Measurements from ENCODE around the gene WDR86. TPM values are rescaled to one million over a fixed set of nuclear protein-coding genes. Genes with fewer than 3 reads are reported as not detected.

Gene WDR86
- total RNA-seq, 2 experiments from 2014 or later: 2.1 to 4.0 TPM

GRCh38 chr7:151428378-151429236 is 18.8 kb upstream of the WDR86 start:
- DNase-seq: no peak
- ATAC-seq (ENCODE audit: low read depth): no peak
- H3K36me3 Mint-ChIP-seq: no peaks in the 10 kb centered on the region
- H3K9me3 Mint-ChIP-seq: no peaks in the 10 kb centered on the region
- POLR2A ChIA-PET: interaction anchor here (1.0 kb wide), 1 partner anchor 60 kb away, joined by 3 read pairs; no protein-coding TSS in a partner anchor
- H3K4me1 Mint-ChIP-seq: peaks cover 39% of the 10 kb centered on the region
- H3K4me3 Mint-ChIP-seq: no peak overlapping the region
- H3K27ac Mint-ChIP-seq: peak overlapping the region; percentile 63
- H3K27me3 Mint-ChIP-seq: peaks cover 5% of the 10 kb centered on the region

DNA sequence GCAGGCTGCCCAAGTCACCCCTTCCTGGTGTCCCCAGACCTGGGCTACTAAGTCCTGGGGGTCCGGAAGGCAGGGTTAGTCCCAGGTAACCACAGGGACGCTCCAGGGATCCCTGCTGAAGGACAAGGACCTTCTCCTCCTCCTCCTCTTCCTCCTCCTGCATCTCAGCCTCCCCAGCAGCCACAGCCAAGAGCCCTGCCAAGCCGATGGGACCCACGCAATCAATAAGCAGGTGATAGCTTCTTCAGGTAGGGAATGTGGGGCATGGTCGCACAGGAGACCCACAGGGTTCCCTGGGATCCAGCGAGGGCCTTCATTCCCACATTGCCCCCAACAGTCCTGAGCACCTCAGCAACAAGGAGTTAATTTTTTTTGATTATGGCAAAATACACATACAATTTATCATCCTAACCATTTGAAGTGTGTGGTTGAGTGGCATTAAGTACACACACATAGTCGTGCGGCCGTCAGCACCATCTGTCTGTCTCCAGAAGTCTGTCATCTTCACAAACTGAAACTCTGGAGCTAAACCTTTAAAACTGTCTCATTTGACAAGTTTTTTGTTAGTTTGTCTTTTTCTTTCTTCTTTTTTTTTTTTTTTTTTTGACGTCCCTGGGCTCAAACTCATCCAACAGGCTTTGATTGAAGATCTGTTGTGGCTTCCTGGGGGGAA is 18.0 kb upstream of the WDR86 start:
- POLR2A ChIA-PET: no interaction called here
- Mint-ChIP-seq H3K4me3 (no peak overlapping the region), H3K27me3 (peaks cover 7% of the 10 kb centered on the region), H3K9me3 (no peaks in the 10 kb centered on the region), H3K4me1 (peaks cover 32% of the 10 kb centered on the region), H3K36me3 (no peaks in the 10 kb centered on the region), H3K27ac (peak overlapping the region; percentile 42)
- no peak for ATAC-seq (ENCODE audit: low read depth)
- DNase-seq: no peak

GRCh38 chr7:151426904-151427704 is 17.3 kb upstream of the WDR86 start:
- no peak overlapping the region for H3K27ac Mint-ChIP-seq
- H3K4me3 Mint-ChIP-seq: no peak overlapping the region

DNA sequence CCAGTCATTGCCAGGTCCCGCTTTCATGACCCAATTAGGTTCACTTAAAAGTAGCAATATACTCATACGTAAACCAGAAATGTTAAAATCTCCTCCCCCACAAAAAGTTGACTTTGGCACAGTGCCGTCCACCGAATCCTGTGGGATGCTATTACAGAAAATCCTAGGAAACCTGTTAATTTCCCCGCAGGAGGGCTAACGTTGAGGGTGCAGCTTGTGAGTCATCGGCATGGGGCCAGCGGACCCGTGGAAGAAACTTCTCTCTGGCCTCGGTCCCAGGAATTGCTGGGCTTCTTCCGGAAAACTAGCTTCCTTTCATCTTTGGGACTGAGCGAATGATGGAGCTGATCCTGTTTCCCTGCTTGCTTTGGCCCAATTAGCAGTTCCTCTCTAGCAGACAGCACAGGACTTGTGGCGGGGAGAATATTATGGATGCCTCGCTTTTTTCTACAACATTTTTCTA is 16.6 kb upstream of the WDR86 start:
- Mint-ChIP-seq H3K9me3 (peaks cover 7% of the 10 kb centered on the region), H3K36me3 (peaks cover 1% of the 10 kb centered on the region), H3K4me3 (no peak overlapping the region), H3K27me3 (peaks cover 7% of the 10 kb centered on the region), H3K27ac (no peak overlapping the region), H3K4me1 (peaks cover 28% of the 10 kb centered on the region)
- ATAC-seq (ENCODE audit: low read depth): no peak
- POLR2A ChIA-PET: no interaction called here
- DNase-seq: no peak

More at GRCh38 chr7:151426904-151427704, 17.3 kb upstream of the WDR86 start:
- POLR2A ChIA-PET: no interaction called here
- Mint-ChIP-seq H3K9me3 (peaks cover 4% of the 10 kb centered on the region), H3K27me3 (peaks cover 7% of the 10 kb centered on the region), H3K4me1 (peaks cover 28% of the 10 kb centered on the region), H3K36me3 (no peaks in the 10 kb centered on the region)
- DNase-seq (no peak), ATAC-seq (ENCODE audit: low read depth) (no peak)

DNA sequence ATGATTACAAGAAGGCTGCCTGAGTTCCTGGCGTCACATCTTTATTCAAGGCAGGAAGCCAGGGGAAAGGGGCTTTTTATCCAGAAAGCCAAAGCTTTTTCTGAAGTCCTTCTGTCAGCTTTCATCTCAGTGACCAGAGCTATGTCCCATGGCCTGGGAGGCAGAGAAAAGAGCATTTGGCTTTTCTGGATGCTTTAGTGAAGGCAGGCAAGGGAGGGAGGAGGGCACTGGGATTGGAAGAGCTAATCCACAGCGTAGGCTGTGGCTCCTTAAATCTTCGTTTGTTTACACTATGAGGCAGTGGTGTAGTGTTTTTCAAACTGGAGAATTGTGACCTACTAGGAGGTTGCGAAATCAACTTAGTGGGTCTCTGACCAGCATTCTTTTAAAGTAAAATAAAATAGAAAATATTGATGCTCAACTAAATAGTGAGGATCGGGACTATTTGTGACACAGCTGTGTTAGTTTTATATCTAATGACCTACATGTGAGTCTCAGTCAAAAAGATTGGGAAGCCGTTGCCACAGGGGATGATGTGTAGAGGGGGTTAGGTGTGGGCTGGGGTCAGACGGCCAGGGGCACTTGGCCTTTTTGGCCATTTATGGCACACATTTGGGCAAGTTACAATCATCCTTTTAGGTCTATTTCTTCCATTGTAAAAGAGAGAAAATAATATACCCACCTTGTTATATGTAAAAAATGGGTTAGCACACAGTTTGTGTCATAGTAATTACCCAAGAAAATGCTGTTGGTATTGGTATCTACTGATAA is 16.0 kb upstream of the WDR86 start:
- H3K36me3 Mint-ChIP-seq: peaks cover 1% of the 10 kb centered on the region
- no peak for ATAC-seq (ENCODE audit: low read depth)
- no peak overlapping the region for H3K4me3 Mint-ChIP-seq
- POLR2A ChIA-PET: interaction anchor here (0.5 kb wide), 1 partner anchor 327 kb away, joined by 3 read pairs; no protein-coding TSS in a partner anchor
- no peak overlapping the region for H3K27ac Mint-ChIP-seq
- H3K27me3 Mint-ChIP-seq: peaks cover 7% of the 10 kb centered on the region
- no peak for DNase-seq
- peaks cover 25% of the 10 kb centered on the region for H3K4me1 Mint-ChIP-seq
- peaks cover 9% of the 10 kb centered on the region for H3K9me3 Mint-ChIP-seq

GRCh38 chr7:151424799-151425198 is 15.0 kb upstream of the WDR86 start:
- Mint-ChIP-seq H3K27ac (no peak overlapping the region), H3K4me3 (no peak overlapping the region), H3K9me3 (peaks cover 12% of the 10 kb centered on the region), H3K27me3 (peaks cover 13% of the 10 kb centered on the region), H3K4me1 (peaks cover 17% of the 10 kb centered on the region), H3K36me3 (peaks cover 1% of the 10 kb centered on the region)
- DNase-seq (no peak), ATAC-seq (ENCODE audit: low read depth) (no peak)
- POLR2A ChIA-PET: no interaction called here

GRCh38 chr7:151423936-151424335 is 14.1 kb upstream of the WDR86 start:
- H3K27ac Mint-ChIP-seq: no peak overlapping the region
- DNase-seq (no peak), ATAC-seq (ENCODE audit: low read depth) (no peak)
- H3K9me3 Mint-ChIP-seq: peaks cover 12% of the 10 kb centered on the region
- peaks cover 1% of the 10 kb centered on the region for H3K36me3 Mint-ChIP-seq
- H3K4me3 Mint-ChIP-seq: no peak overlapping the region
- peaks cover 10% of the 10 kb centered on the region for H3K4me1 Mint-ChIP-seq
- POLR2A ChIA-PET: no interaction called here
- peaks cover 13% of the 10 kb centered on the region for H3K27me3 Mint-ChIP-seq

GRCh38 chr7:151423226-151423625 is 13.4 kb upstream of the WDR86 start:
- H3K36me3 Mint-ChIP-seq: peaks cover 1% of the 10 kb centered on the region
- POLR2A ChIA-PET: no interaction called here
- no peak overlapping the region for H3K4me3 Mint-ChIP-seq

GRCh38 chr7:151422212-151422611 is 12.4 kb upstream of the WDR86 start:
- Mint-ChIP-seq H3K27me3 (peaks cover 17% of the 10 kb centered on the region), H3K27ac (no peak overlapping the region), H3K9me3 (peaks cover 15% of the 10 kb centered on the region), H3K4me3 (no peak overlapping the region), H3K4me1 (no peaks in the 10 kb centered on the region), H3K36me3 (peaks cover 1% of the 10 kb centered on the region)
- no peak for DNase-seq
- POLR2A ChIA-PET: no interaction called here
- no peak for ATAC-seq (ENCODE audit: low read depth)

More at GRCh38 chr7:151423226-151423625, 13.4 kb upstream of the WDR86 start:
- no peak overlapping the region for H3K27ac Mint-ChIP-seq
- peaks cover 13% of the 10 kb centered on the region for H3K9me3 Mint-ChIP-seq
- H3K4me1 Mint-ChIP-seq: peaks cover 3% of the 10 kb centered on the region
- ATAC-seq (ENCODE audit: low read depth) (no peak), DNase-seq (no peak)
- H3K27me3 Mint-ChIP-seq: peaks cover 15% of the 10 kb centered on the region

DNA sequence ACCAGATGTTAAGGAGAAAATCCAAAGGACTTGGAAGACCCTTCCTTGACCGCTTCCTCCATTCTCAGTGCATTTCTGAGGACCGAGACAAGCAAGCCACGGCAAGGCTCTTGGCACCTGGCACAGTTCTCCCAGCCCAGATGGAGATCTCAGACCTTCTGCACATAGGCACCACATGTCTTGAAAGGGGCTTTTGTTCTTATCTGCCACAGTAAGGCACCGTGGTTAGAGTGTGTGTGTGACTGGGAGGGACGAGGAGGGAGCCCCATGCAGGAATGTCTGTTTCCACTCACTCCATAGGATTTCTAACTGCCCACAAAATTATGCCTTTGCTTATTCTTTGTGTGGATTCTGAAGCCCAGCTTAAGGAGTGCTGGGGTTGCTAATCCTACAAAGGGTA is 10.3 kb upstream of the WDR86 start:
- H3K4me3 Mint-ChIP-seq: no peak overlapping the region
- DNase-seq (no peak), ATAC-seq (ENCODE audit: low read depth) (no peak)
- H3K36me3 Mint-ChIP-seq: peaks cover 1% of the 10 kb centered on the region
- no peak overlapping the region for H3K27ac Mint-ChIP-seq
- POLR2A ChIA-PET: no interaction called here
- H3K9me3 Mint-ChIP-seq: peaks cover 15% of the 10 kb centered on the region
- no peaks in the 10 kb centered on the region for H3K4me1 Mint-ChIP-seq
- H3K27me3 Mint-ChIP-seq: peaks cover 11% of the 10 kb centered on the region

DNA sequence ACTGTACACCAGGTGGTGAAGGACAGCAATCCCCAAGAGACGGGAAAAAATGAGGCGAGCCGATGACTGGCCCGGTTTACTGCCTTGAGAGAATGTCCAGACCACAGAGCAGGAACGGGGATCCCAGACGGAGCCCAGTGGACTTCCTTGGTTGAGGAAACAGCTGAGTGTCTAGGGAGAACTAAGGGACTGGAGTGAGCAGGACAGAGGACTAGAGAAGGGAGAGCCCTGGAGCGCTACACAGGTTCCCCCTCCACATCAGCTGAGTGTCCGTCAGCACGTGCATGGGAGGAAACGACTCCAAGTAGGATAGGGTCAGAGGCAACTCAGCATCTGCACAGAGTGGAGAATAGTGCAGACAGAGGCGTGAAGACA is 7.1 kb upstream of the WDR86 start:
- Mint-ChIP-seq H3K9me3 (peaks cover 10% of the 10 kb centered on the region), H3K27ac (no peak overlapping the region), H3K27me3 (peaks cover 26% of the 10 kb centered on the region), H3K4me3 (no peak overlapping the region), H3K4me1 (peaks cover 6% of the 10 kb centered on the region), H3K36me3 (peaks cover under 1% of the 10 kb centered on the region)
- POLR2A ChIA-PET: no interaction called here
- no peak for ATAC-seq (ENCODE audit: low read depth)
- DNase-seq: no peak

DNA sequence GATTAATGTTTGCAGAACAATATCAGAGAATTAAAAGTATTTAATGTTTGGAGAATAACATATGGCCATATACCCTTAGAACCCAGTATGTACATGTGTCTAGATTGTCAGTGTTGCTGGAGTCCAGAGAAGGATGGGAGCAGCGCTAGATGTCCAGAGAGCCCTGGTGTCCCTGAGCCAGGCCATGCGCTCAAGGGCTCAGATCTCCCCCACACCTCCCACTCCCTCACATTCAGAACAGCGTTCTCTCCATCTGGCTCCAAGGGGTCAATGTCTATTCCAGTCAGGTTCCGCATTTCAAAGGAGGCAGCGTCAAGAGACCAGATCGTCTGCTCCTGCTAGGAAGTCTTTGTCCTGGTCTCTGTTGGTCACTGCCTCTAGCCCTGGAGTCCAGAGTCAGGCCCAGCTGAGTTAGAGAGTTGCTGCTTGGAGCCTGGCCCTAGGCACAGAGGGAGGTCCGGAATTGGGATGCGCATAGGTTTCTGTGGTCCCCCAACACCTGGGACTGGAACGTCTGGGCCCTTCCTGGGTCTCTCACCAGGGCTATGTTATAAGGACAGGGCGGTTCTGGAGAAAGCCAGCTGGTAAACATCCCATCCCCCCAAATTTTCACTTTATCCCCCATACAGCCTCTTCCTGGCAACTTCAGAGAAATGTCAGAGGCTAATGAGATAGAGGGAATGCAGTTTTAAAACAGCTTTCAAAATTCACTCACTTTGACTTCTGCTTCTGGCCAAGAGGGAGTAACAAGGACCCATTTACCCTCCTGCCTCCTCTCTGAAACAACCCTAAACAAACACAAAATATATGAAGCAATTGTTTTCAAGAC is 6.5 kb upstream of the WDR86 start:
- Mint-ChIP-seq H3K4me1 (peaks cover 6% of the 10 kb centered on the region), H3K4me3 (no peak overlapping the region), H3K36me3 (no peaks in the 10 kb centered on the region), H3K27ac (no peak overlapping the region), H3K27me3 (peaks cover 32% of the 10 kb centered on the region), H3K9me3 (peaks cover 8% of the 10 kb centered on the region)
- ATAC-seq (ENCODE audit: low read depth) (no peak), DNase-seq (no peak)
- POLR2A ChIA-PET: no interaction called here

All from activated naive CD8-positive, alpha-beta T cell treated with anti-CD3 and anti-CD28 coated beads, Interleukin-2, amount 10 ng/mL, durations not matched to agents 7 days and 5 days (primary cell).